GM12801 (cell line): Measurements from ENCODE around the gene WDR35.

Source experiments
- TF ChIP-seq, protein P1 (sequence below): IDR thresholded peaks from one replicate; pipeline ENCODE4 v1.5.1; 2011; ENCODE audit warnings: control low read depth; ENCODE audit not compliant: insufficient read length; ENCODE audit errors: extremely low read depth

WDR35 gene

GRCh38 chr2:19955544-19956422, 34.1 kb downstream of the WDR35 start:
- TF ChIP-seq, protein P1, sequence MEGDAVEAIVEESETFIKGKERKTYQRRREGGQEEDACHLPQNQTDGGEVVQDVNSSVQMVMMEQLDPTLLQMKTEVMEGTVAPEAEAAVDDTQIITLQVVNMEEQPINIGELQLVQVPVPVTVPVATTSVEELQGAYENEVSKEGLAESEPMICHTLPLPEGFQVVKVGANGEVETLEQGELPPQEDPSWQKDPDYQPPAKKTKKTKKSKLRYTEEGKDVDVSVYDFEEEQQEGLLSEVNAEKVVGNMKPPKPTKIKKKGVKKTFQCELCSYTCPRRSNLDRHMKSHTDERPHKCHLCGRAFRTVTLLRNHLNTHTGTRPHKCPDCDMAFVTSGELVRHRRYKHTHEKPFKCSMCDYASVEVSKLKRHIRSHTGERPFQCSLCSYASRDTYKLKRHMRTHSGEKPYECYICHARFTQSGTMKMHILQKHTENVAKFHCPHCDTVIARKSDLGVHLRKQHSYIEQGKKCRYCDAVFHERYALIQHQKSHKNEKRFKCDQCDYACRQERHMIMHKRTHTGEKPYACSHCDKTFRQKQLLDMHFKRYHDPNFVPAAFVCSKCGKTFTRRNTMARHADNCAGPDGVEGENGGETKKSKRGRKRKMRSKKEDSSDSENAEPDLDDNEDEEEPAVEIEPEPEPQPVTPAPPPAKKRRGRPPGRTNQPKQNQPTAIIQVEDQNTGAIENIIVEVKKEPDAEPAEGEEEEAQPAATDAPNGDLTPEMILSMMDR = no peak

DNA sequence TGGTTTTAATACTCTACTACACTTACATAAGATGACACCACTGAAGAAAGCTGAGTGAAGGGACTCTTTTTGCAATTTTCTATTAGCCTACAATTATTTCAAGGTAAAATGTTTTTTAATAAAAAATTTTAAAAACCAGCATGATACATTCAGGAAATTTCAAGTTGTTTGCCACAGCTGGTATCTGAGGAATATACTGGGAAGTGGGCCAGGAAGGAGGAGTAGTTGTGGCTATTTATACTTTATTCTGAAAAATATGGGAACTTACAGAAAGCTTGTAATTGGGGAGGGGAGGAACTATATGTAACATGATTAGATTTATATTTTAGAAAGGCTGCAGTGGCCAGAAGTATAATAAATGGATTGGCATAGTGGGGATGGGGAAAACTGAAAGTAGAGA, 40.8 kb downstream of the WDR35 start:
- TF ChIP-seq, protein P1 = no peak

GRCh38 chr2:19947184-19947940, 42.5 kb downstream of the WDR35 start:
- TF ChIP-seq, protein P1 = no peak

DNA sequence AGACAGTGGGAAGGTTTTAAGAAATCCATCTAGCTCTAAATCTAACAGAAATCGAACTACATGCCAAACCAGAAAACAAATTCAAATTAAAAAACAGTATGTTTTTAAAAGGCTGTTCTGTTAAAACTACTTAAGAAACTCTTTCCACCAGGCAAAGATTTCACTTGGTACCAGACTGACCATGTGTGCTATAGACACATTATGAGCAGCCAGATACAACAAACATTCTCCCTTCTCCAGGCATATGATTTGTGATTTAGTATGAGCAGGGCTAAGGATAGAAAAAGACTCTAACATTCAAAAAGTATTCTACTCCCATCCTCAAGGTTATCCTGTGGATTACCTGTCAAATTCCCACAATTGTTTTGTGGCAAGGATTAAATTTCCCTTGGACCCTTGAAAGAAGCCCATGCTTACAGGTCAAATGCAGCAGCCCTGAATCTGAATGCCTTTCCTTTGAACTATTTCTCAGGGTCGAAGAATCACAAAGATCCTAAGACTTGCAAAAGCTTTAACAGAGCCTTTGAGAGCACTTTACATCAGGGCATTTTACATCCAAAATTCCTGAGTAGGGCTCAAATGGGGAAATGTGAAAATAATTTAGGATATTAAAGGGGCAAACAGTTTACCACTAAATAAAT, 45.6 kb downstream of the WDR35 start:
- TF ChIP-seq, protein P1 = no peak

DNA sequence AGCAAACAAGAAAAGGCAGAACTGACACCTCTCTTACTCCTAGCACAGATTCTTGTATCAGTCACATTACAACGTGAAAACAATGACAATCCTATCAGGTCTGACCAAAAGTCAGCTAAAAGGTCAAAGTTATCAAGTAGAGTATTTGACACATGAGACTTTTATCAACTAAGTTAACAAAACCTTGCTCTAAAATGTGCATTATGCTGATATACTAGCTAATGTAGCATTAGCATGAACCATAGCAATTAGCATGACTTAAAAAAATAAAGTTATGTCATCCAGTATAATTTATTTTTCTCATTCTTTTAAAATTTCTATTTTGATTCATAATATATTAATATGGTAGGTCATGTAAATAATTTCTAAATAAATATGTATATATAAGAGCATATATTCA, 46.7 kb downstream of the WDR35 start:
- TF ChIP-seq, protein P1 = no peak

- TF ChIP-seq, protein P1 = no peak
Observed at GRCh38 chr2:19942199-19942598, 47.7 kb downstream of the WDR35 start.

GRCh38 chr2:19937004-19937403, 52.9 kb downstream of the WDR35 start:
- TF ChIP-seq, protein P1 = no peak
